ENCODE data around the gene SUMO1.

The SUMO1 gene

DNA sequence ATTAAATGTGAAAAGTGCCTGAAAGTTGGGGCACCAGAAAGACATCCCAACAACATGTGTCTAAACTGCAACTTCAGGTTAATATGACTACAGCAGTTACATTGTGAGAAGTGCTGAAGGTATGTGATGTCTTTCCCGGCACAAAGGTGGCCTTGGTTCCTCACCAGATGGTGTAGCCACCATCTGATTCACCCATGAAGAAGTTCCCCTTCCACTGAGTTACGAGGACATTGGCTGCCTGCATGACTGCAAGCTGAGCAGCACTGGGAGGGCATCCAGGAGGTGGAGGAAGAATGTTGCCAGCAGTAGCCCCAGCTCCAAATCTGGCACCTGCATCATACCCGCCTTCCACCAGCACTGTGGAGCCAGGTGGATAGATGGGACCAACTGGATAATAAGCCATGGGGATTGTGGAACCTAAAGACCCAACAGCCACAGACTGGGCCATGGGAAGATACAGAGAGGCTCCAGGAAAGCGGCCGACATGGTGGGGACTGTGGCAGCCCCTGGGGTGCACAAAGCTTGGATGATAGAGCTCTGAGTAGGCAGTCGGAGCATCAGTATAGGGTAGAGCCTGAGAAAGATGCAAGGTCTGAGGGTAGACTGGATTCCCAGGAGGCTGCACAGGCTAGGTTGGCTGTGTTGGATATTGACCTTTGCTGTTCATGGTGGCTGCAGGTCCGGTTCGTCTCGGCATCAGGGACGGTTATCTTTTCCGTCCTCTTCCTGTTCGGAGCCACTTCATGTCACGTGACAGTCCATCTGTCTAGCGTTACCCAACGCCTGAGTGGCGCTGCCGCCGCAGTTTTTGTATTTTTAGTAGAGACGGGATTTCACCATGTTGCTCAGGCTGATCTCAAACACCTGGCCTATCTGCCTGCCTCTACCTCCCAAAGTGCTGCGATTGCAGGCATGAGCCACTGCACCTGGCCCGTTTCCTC lies 36.9 kb downstream of the SUMO1 start:
- DNase-seq (ENCODE audit: low read depth): no peak

DNA sequence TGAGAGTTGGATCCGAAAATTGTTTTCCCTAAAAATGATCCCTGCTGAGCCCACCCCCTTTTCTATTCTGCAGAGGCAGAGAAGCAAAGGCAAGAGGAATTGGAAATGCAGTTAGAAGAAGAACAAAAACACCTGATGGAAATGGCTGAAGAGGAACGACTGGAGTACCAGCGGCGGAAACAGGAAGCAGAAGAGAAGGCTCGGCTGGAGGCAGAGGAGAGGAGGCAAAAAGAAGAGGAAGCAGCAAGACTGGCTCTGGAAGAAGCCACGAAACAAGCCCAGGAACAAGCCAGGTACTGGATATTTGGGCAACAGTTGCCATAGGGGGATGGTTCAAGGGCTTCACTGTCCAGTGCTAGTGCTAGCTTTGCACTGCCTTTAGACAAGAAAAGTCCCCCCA lies 41.7 kb downstream of the SUMO1 start:
- no peak for DNase-seq (ENCODE audit: low read depth)

- DNase-seq (ENCODE audit: low read depth): no peak
Observed at GRCh38 chr2:202194418-202194817, 44.0 kb downstream of the SUMO1 start.

DNA sequence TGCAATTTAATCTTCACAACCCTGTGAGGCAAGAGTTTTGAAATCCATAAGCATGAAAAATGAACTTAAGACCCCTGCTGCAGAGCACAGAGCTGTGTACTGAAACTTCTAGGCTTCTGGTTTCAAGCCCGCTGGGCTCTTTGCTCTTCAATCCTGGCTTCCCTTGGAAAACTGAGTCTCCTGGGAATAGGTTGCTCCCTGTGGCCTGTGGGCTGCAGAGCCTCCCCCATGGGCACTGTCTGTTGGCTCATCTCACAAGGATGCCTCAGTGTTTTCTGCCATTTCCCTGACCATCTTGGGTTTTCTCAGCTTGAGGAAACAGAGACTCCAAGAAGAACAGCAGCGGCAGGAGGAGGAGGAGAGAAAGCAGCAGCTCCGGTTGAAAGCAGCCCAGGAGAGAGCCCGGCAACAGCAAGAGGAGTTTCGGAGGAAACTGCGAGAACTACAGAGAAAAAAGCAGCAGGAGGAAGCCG lies 44.5 kb downstream of the SUMO1 start:
- DNase-seq (ENCODE audit: low read depth): no peak

- DNase-seq (ENCODE audit: low read depth): no peak
Observed at GRCh38 chr2:202193305-202193704, 45.1 kb downstream of the SUMO1 start.

- no peak for DNase-seq (ENCODE audit: low read depth)
Observed at GRCh38 chr2:202187570-202187969, 50.8 kb downstream of the SUMO1 start.

- no peak for DNase-seq (ENCODE audit: low read depth)
Observed at GRCh38 chr2:202186641-202187202, 51.7 kb downstream of the SUMO1 start.

GRCh38 chr2:202185156-202185555 lies 53.2 kb downstream of the SUMO1 start:
- DNase-seq (ENCODE audit: low read depth): no peak

- no peak for DNase-seq (ENCODE audit: low read depth)
Observed at GRCh38 chr2:202184557-202184956, 53.8 kb downstream of the SUMO1 start.

DNA sequence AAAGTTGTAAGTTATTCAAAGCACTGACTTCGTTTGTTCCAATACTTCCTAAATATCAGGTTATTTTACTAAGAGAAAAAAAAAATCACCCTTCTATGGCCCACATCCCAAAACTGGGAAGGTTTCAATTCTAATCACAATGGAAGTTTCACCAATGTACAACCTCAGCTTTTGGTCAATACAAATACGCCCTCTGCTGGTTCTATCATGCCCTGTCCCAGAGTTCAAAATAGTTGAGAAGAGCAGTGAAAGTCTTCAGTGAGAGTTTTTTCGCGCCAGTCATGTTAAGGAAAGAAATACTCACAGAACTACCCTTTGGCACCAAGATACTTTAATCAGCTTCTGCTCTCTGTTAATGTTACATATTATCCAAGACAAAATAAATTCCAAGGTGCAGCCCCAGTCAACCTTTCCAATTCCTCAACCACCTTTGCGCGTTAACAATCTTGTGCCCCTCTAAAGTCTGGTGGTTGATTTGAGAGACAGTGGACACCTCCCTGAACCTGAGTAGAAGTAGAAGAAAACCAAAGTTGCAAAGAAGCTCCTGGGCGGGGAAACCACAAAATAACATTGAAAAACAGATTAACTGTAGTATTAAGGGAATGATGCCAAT lies 59.9 kb downstream of the SUMO1 start:
- no peak for DNase-seq (ENCODE audit: low read depth)

- DNase-seq (ENCODE audit: low read depth): no peak
Observed at GRCh38 chr2:202172439-202173211, 65.8 kb downstream of the SUMO1 start.

DNA sequence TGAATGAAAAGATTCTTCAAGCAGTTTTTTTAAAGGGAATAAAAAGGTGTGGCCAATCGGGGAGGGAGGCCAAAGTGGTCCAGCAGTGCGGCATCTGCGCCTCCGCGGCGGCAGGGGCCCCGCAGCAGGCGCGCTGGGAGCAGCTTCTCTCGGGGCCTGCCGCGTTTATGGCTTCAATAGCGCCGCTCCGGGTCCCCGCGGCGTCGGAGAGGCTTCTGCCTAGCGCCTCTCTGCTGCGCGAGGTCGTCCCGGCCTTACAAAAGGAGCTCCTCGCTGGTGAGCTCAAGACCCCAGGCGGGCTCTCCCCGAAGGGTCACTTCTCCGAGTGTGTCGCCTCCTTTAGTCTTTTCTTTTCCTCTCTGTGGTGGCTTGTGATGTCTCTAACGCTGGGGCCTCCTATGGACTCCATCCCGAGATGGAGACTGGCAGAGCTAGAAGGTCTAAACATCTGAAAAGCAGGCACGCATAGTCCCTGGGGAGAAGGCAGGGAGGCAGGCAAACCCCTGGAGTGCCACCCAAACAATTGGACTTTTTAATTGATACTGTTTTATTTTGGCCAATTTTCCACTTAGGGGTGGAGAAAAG lies 67.1 kb downstream of the SUMO1 start:
- DNase-seq (ENCODE audit: low read depth): no peak

- no peak for DNase-seq (ENCODE audit: low read depth)
Observed at GRCh38 chr2:202169832-202170424, 68.5 kb downstream of the SUMO1 start.

DNA sequence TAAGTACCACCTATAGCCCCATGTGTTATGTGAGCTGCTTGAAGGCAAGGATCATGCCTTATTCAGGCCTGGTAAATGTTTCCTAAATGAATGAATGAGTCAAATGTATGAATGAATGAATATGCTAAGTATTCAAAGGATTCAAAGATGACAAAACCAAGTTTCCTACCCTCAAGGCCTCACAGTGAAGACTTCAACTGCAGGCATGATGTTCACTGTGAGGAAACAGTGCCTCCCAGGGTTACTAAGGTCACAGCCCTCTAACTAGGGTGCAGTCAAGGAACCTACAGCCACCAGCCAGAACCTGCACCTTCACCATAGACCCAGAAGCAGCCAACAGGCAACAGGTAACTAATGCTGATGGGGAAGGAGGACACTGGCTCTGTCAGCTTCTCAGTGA lies 69.3 kb downstream of the SUMO1 start:
- DNase-seq (ENCODE audit: low read depth): no peak

- DNase-seq (ENCODE audit: low read depth): no peak
Observed at GRCh38 chr2:202165945-202166344, 72.5 kb downstream of the SUMO1 start.

DNA sequence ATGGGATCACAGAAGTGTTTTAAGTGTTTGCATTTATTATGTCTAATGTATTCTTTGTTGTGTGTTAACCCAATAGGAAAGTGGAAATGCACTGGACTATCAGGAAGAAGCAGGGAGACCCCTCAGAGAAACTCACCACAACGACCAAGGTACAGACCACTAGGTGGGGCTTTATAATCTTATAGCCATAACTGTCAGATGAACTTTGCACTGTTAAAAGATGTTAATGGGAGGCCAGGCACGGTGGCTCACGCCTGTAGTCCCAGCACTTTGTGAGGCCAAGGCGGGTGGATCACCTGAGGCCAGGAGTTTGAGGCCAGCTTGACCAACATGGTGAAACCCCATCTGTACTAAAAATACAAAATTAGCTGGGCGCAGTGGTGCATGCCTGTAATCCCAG lies 73.2 kb downstream of the SUMO1 start:
- no peak for DNase-seq (ENCODE audit: low read depth)

DNA sequence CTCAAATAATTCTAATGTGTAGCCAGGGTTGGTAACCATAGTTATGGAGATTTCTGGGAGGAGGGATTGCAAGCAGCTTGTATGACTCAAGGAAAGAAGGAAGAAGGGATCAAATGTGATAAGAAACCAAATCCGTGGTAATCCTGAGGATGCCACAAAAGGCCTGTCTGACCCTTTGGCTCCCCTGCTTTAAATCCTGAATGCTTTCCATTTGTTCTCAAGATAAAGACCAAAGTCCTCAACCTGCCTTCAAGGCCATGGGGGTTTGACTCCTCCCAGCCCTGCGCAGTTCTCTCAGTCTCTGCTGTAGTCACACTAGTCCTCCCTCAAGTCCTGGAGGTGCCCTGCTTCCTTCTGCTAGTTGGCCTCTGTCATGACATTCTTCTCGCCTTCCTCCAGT lies 74.0 kb downstream of the SUMO1 start:
- DNase-seq (ENCODE audit: low read depth): no peak

- DNase-seq (ENCODE audit: low read depth): no peak
Observed at GRCh38 chr2:202161151-202161835, 77.1 kb downstream of the SUMO1 start.

DNA sequence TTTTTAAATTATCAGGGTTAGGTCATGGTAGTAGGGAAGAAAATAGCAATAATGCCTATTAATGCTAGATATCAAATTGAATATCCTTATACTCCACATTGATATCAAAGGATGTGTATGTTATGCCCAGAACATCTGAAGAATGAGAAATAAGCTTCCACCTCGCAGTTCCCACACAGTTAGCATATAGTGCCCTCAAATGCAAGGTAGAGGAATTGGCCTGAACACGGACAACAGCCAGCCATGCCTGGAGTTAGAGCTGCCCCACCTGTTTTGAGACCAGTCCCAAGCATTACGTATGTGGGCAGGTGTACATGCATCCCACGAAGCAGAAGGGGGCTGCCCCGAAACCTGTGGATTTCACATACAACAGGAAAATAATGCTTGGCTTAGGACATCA lies 79.6 kb downstream of the SUMO1 start:
- no peak for DNase-seq (ENCODE audit: low read depth)

- DNase-seq (ENCODE audit: low read depth): no peak
Observed at GRCh38 chr2:202157211-202157990, 81.0 kb downstream of the SUMO1 start.

All from stimulated activated CD8-positive, alpha-beta memory T cell treated with anti-CD3 and anti-CD28 coated beads, Interleukin-15, amount 100 ng/mL, for 24 hours (primary cell).